ENCODE results near the gene NEDD4L. TPM values are rescaled to one million over a fixed set of nuclear protein-coding genes. Genes with fewer than 3 reads are reported as not detected.

NEDD4L gene
- polyA plus RNA-seq, 2 donors, result 10.8 to 14.1 TPM

GRCh38 chr18:58336605-58337004 lies 292.6 kb downstream of the NEDD4L start:
- Histone ChIP-seq H3K27ac (ENCODE audit: low read depth in 2 of 2, low read length in 1 of 2) (no peak overlapping the region), H3K27me3 (ENCODE audit: control insufficient read depth in 1 of 2, insufficient read depth in 2 of 2, low read length in 2 of 2) (no peaks in the 10 kb centered on the region), H3K36me3 (ENCODE audit: control insufficient read depth in 2 of 2, insufficient read depth in 2 of 2, low read length in 1 of 2) (peaks cover 0 to under 1% of the 10 kb centered on the region in 2 donors), H3K9me3 (ENCODE audit: control insufficient read depth in 2 of 2, insufficient read depth in 1 of 2, low read depth in 1 of 2, low read length in 1 of 2) (no peaks in the 10 kb centered on the region), H3K4me3 (ENCODE audit: low read depth in 1 of 2, low read length in 2 of 2) (no peak overlapping the region), H3K4me1 (ENCODE audit: control insufficient read depth in 2 of 2, insufficient read depth in 2 of 2, low read length in 1 of 2) (no peaks in the 10 kb centered on the region)
- WGBS, 2 donors, result 84 to 87% methylated on average over 3 of the region's 3 CpGs

- Histone ChIP-seq H3K9me3 (ENCODE audit: control insufficient read depth in 2 of 2, insufficient read depth in 1 of 2, low read depth in 1 of 2, low read length in 1 of 2) (no peaks in the 10 kb centered on the region), H3K4me3 (ENCODE audit: low read depth in 1 of 2, low read length in 2 of 2) (no peak overlapping the region), H3K36me3 (ENCODE audit: control insufficient read depth in 2 of 2, insufficient read depth in 2 of 2, low read length in 1 of 2) (peaks cover 0 to 4% of the 10 kb centered on the region in 2 donors), H3K4me1 (ENCODE audit: control insufficient read depth in 2 of 2, insufficient read depth in 2 of 2, low read length in 1 of 2) (no peaks in the 10 kb centered on the region), H3K27me3 (ENCODE audit: control insufficient read depth in 1 of 2, insufficient read depth in 2 of 2, low read length in 2 of 2) (no peaks in the 10 kb centered on the region), H3K27ac (ENCODE audit: low read depth in 2 of 2, low read length in 1 of 2) (no peak overlapping the region)
- 47 to 60% methylated on average over 4 of the region's 4 CpGs for WGBS, 2 donors
These were observed 293.3 kb downstream of the NEDD4L start for GRCh38 chr18:58337285-58337684.

GRCh38 chr18:58337686-58338085 lies 293.7 kb downstream of the NEDD4L start:
- Histone ChIP-seq H3K4me3 (ENCODE audit: low read depth in 1 of 2, low read length in 2 of 2) (no peak overlapping the region), H3K4me1 (ENCODE audit: control insufficient read depth in 2 of 2, insufficient read depth in 2 of 2, low read length in 1 of 2) (no peaks in the 10 kb centered on the region), H3K9me3 (ENCODE audit: control insufficient read depth in 2 of 2, insufficient read depth in 1 of 2, low read depth in 1 of 2, low read length in 1 of 2) (no peaks in the 10 kb centered on the region), H3K27ac (ENCODE audit: low read depth in 2 of 2, low read length in 1 of 2) (no peak overlapping the region), H3K27me3 (ENCODE audit: control insufficient read depth in 1 of 2, insufficient read depth in 2 of 2, low read length in 2 of 2) (no peaks in the 10 kb centered on the region), H3K36me3 (ENCODE audit: control insufficient read depth in 2 of 2, insufficient read depth in 2 of 2, low read length in 1 of 2) (peaks cover 0 to 4% of the 10 kb centered on the region in 2 donors)
- 40 to 53% methylated on average over 5 of the region's 5 CpGs for whole genome bisulfite sequencing, 2 donors

GRCh38 chr18:58338141-58338540 lies 294.1 kb downstream of the NEDD4L start:
- H3K4me3 ChIP-seq (ENCODE audit: low read depth in 1 of 2, low read length in 2 of 2), result no peak overlapping the region
- WGBS, 2 donors, result 71% methylated on average over 3 of the region's 3 CpGs
- no peaks in the 10 kb centered on the region for H3K4me1 ChIP-seq (ENCODE audit: control insufficient read depth in 2 of 2, insufficient read depth in 2 of 2, low read length in 1 of 2)
- no peaks in the 10 kb centered on the region for H3K9me3 ChIP-seq (ENCODE audit: control insufficient read depth in 2 of 2, insufficient read depth in 1 of 2, low read depth in 1 of 2, low read length in 1 of 2)
- H3K27me3 ChIP-seq (ENCODE audit: control insufficient read depth in 1 of 2, insufficient read depth in 2 of 2, low read length in 2 of 2), result no peaks in the 10 kb centered on the region
- H3K27ac ChIP-seq (ENCODE audit: low read depth in 2 of 2, low read length in 1 of 2), result no peak overlapping the region
- H3K36me3 ChIP-seq (ENCODE audit: control insufficient read depth in 2 of 2, insufficient read depth in 2 of 2, low read length in 1 of 2), result peaks cover 0 to 4% of the 10 kb centered on the region in 2 donors

GRCh38 chr18:58338961-58339592 lies 295.1 kb downstream of the NEDD4L start:
- peaks cover 0 to 4% of the 10 kb centered on the region in 2 donors for H3K36me3 ChIP-seq (ENCODE audit: control insufficient read depth in 2 of 2, insufficient read depth in 2 of 2, low read length in 1 of 2)
- no peak overlapping the region for H3K27ac ChIP-seq (ENCODE audit: low read depth in 2 of 2, low read length in 1 of 2)
- no peaks in the 10 kb centered on the region for H3K4me1 ChIP-seq (ENCODE audit: control insufficient read depth in 2 of 2, insufficient read depth in 2 of 2, low read length in 1 of 2)
- no peak overlapping the region for H3K4me3 ChIP-seq (ENCODE audit: low read depth in 1 of 2, low read length in 2 of 2)
- WGBS, 2 donors, result 38 to 62% methylated on average over 9 of the region's 9 CpGs
- no peaks in the 10 kb centered on the region for H3K27me3 ChIP-seq (ENCODE audit: control insufficient read depth in 1 of 2, insufficient read depth in 2 of 2, low read length in 2 of 2)
- no peaks in the 10 kb centered on the region for H3K9me3 ChIP-seq (ENCODE audit: control insufficient read depth in 2 of 2, insufficient read depth in 1 of 2, low read depth in 1 of 2, low read length in 1 of 2)

GRCh38 chr18:58339890-58340289 lies 295.9 kb downstream of the NEDD4L start:
- Histone ChIP-seq H3K4me3 (ENCODE audit: low read depth in 1 of 2, low read length in 2 of 2) (no peak overlapping the region), H3K36me3 (ENCODE audit: control insufficient read depth in 2 of 2, insufficient read depth in 2 of 2, low read length in 1 of 2) (peaks cover 0 to 4% of the 10 kb centered on the region in 2 donors), H3K27ac (ENCODE audit: low read depth in 2 of 2, low read length in 1 of 2) (no peak overlapping the region), H3K4me1 (ENCODE audit: control insufficient read depth in 2 of 2, insufficient read depth in 2 of 2, low read length in 1 of 2) (no peaks in the 10 kb centered on the region), H3K27me3 (ENCODE audit: control insufficient read depth in 1 of 2, insufficient read depth in 2 of 2, low read length in 2 of 2) (no peaks in the 10 kb centered on the region), H3K9me3 (ENCODE audit: control insufficient read depth in 2 of 2, insufficient read depth in 1 of 2, low read depth in 1 of 2, low read length in 1 of 2) (no peaks in the 10 kb centered on the region)
- 89 to 91% methylated on average over 5 of the region's 5 CpGs for WGBS, 2 donors

GRCh38 chr18:58341916-58342315 lies 297.9 kb downstream of the NEDD4L start:
- no peaks in the 10 kb centered on the region for H3K9me3 ChIP-seq (ENCODE audit: control insufficient read depth in 2 of 2, insufficient read depth in 1 of 2, low read depth in 1 of 2, low read length in 1 of 2)
- no peak overlapping the region for H3K27ac ChIP-seq (ENCODE audit: low read depth in 2 of 2, low read length in 1 of 2)
- no peaks in the 10 kb centered on the region for H3K27me3 ChIP-seq (ENCODE audit: control insufficient read depth in 1 of 2, insufficient read depth in 2 of 2, low read length in 2 of 2)
- peaks cover 0 to 4% of the 10 kb centered on the region in 2 donors for H3K36me3 ChIP-seq (ENCODE audit: control insufficient read depth in 2 of 2, insufficient read depth in 2 of 2, low read length in 1 of 2)
- no peak overlapping the region for H3K4me3 ChIP-seq (ENCODE audit: low read depth in 1 of 2, low read length in 2 of 2)
- 81 to 82% methylated on average over 8 of the region's 8 CpGs for WGBS, 2 donors
- no peaks in the 10 kb centered on the region for H3K4me1 ChIP-seq (ENCODE audit: control insufficient read depth in 2 of 2, insufficient read depth in 2 of 2, low read length in 1 of 2)

- no peak overlapping the region for H3K27ac ChIP-seq (ENCODE audit: low read depth in 2 of 2, low read length in 1 of 2)
- no peak overlapping the region for H3K4me3 ChIP-seq (ENCODE audit: low read depth in 1 of 2, low read length in 2 of 2)
- H3K27me3 ChIP-seq (ENCODE audit: control insufficient read depth in 1 of 2, insufficient read depth in 2 of 2, low read length in 2 of 2), result no peaks in the 10 kb centered on the region
- 91 to 93% methylated on average over 3 of the region's 3 CpGs for WGBS, 2 donors
- H3K9me3 ChIP-seq (ENCODE audit: control insufficient read depth in 2 of 2, insufficient read depth in 1 of 2, low read depth in 1 of 2, low read length in 1 of 2), result no peaks in the 10 kb centered on the region
- H3K4me1 ChIP-seq (ENCODE audit: control insufficient read depth in 2 of 2, insufficient read depth in 2 of 2, low read length in 1 of 2), result no peaks in the 10 kb centered on the region
- H3K36me3 ChIP-seq (ENCODE audit: control insufficient read depth in 2 of 2, insufficient read depth in 2 of 2, low read length in 1 of 2), result peaks cover 0 to 4% of the 10 kb centered on the region in 2 donors
These were observed 300.1 kb downstream of the NEDD4L start for GRCh38 chr18:58344080-58344670.

GRCh38 chr18:58344861-58345463 lies 300.9 kb downstream of the NEDD4L start:
- H3K27ac ChIP-seq (ENCODE audit: low read depth in 2 of 2, low read length in 1 of 2), result no peak overlapping the region
- no peak overlapping the region for H3K4me3 ChIP-seq (ENCODE audit: low read depth in 1 of 2, low read length in 2 of 2)
- no peaks in the 10 kb centered on the region for H3K27me3 ChIP-seq (ENCODE audit: control insufficient read depth in 1 of 2, insufficient read depth in 2 of 2, low read length in 2 of 2)
- WGBS, 2 donors, result 76 to 83% methylated on average over 8 of the region's 8 CpGs
- peaks cover 0 to 4% of the 10 kb centered on the region in 2 donors for H3K36me3 ChIP-seq (ENCODE audit: control insufficient read depth in 2 of 2, insufficient read depth in 2 of 2, low read length in 1 of 2)
- H3K4me1 ChIP-seq (ENCODE audit: control insufficient read depth in 2 of 2, insufficient read depth in 2 of 2, low read length in 1 of 2), result no peaks in the 10 kb centered on the region
- no peaks in the 10 kb centered on the region for H3K9me3 ChIP-seq (ENCODE audit: control insufficient read depth in 2 of 2, insufficient read depth in 1 of 2, low read depth in 1 of 2, low read length in 1 of 2)

Data from esophagus (tissue), 2 donors.